Measurements from ENCODE around the gene BCAS1. TPM values are rescaled to one million over a fixed set of nuclear protein-coding genes. Genes with fewer than 3 reads are reported as not detected.

Gene BCAS1
- total RNA-seq, 2 donors from 2014 or later = 2.1 TPM; not detected in 1

- Histone ChIP-seq H3K4me1 (no peaks in the 10 kb centered on the region), H3K4me3 (no peak overlapping the region), H3K9me3 (no peaks in the 10 kb centered on the region), H3K27me3 (no peaks in the 10 kb centered on the region), H3K36me3 (replicated peaks in 1 of 2; ENCODE audit: insufficient read depth in 1 of 2, low read depth in 2 of 2) (no peaks in the 10 kb centered on the region), H3K27ac (no peak overlapping the region)
- no peak for TF ChIP-seq CTCF (IDR thresholded peaks at IDR 0.05)
- no peak for TF ChIP-seq POLR2A (IDR thresholded peaks at IDR 0.05)
- WGBS, 2 donors = 58 to 67% methylated on average over 5 of the region's 5 CpGs
- DNase-seq = no peak
- no peak for ATAC-seq
- intact Hi-C loops (cut with DNase I) = no loop called here
These were observed 31.4 kb downstream of the BCAS1 start for GRCh38 chr20:54038961-54039360.

GRCh38 chr20:54037525-54037924, 32.9 kb downstream of the BCAS1 start:
- H3K36me3 ChIP-seq (replicated peaks in 1 of 2; ENCODE audit: insufficient read depth in 1 of 2, low read depth in 2 of 2) = no peaks in the 10 kb centered on the region
- 0 to 61% methylated on average over 1 of the region's 1 CpG for WGBS, 2 donors

GRCh38 chr20:54029643-54030042, 40.8 kb downstream of the BCAS1 start:
- no peak for DNase-seq
- 78 to 91% methylated on average over 1 of the region's 1 CpG for WGBS, 2 donors
- TF ChIP-seq POLR2A (IDR thresholded peaks at IDR 0.05) (no peak), CTCF (IDR thresholded peaks at IDR 0.05) (no peak)
- no peaks in the 10 kb centered on the region for H3K9me3 ChIP-seq
- no peak overlapping the region for H3K4me3 ChIP-seq
- H3K36me3 ChIP-seq (replicated peaks in 1 of 2; ENCODE audit: insufficient read depth in 1 of 2, low read depth in 2 of 2) = no peaks in the 10 kb centered on the region
- no peaks in the 10 kb centered on the region for H3K4me1 ChIP-seq
- no peak overlapping the region for H3K27ac ChIP-seq
- no peak for ATAC-seq
- H3K27me3 ChIP-seq = no peaks in the 10 kb centered on the region
- intact Hi-C loops (cut with DNase I) = no loop called here

More at GRCh38 chr20:54037525-54037924, 32.9 kb downstream of the BCAS1 start:
- H3K4me3 ChIP-seq = no peak overlapping the region
- no peak for TF ChIP-seq CTCF (IDR thresholded peaks at IDR 0.05)
- TF ChIP-seq POLR2A (IDR thresholded peaks at IDR 0.05) = no peak
- intact Hi-C loops (cut with DNase I) = no loop called here
- H3K27me3 ChIP-seq = no peaks in the 10 kb centered on the region
- H3K27ac ChIP-seq = no peak overlapping the region
- DNase-seq = no peak
- H3K4me1 ChIP-seq = no peaks in the 10 kb centered on the region
- no peak for ATAC-seq
- no peaks in the 10 kb centered on the region for H3K9me3 ChIP-seq

- H3K4me1 ChIP-seq = no peaks in the 10 kb centered on the region
- no peak for DNase-seq
- H3K27ac ChIP-seq = no peak overlapping the region
- no peak for TF ChIP-seq CTCF (IDR thresholded peaks at IDR 0.05)
- TF ChIP-seq POLR2A (IDR thresholded peaks at IDR 0.05) = no peak
- no peak overlapping the region for H3K4me3 ChIP-seq
- 63 to 76% methylated on average over 5 of the region's 5 CpGs for WGBS, 2 donors
- no peaks in the 10 kb centered on the region for H3K9me3 ChIP-seq
- no peaks in the 10 kb centered on the region for H3K36me3 ChIP-seq (replicated peaks in 1 of 2; ENCODE audit: insufficient read depth in 1 of 2, low read depth in 2 of 2)
- no peaks in the 10 kb centered on the region for H3K27me3 ChIP-seq
- intact Hi-C loops (cut with DNase I) = no loop called here
- ATAC-seq = no peak
These were observed 41.2 kb downstream of the BCAS1 start for GRCh38 chr20:54029176-54029575.

- H3K9me3 ChIP-seq = no peaks in the 10 kb centered on the region
- no peak overlapping the region for H3K4me3 ChIP-seq
- H3K36me3 ChIP-seq (replicated peaks in 1 of 2; ENCODE audit: insufficient read depth in 1 of 2, low read depth in 2 of 2) = no peaks in the 10 kb centered on the region
- WGBS, 2 donors = 73 to 80% methylated on average over 19 to 22 of the region's 22 CpGs
- no peaks in the 10 kb centered on the region for H3K4me1 ChIP-seq
- DNase-seq (no peak), ATAC-seq (no peak)
- intact Hi-C loops (cut with DNase I) = no loop called here
- H3K27ac ChIP-seq = no peak overlapping the region
- no peaks in the 10 kb centered on the region for H3K27me3 ChIP-seq
- TF ChIP-seq CTCF (IDR thresholded peaks at IDR 0.05) = no peak
- TF ChIP-seq POLR2A (IDR thresholded peaks at IDR 0.05) = no peak
These were observed 42.0 kb downstream of the BCAS1 start for GRCh38 chr20:54028276-54029011.

Data from body of pancreas (tissue), 4 donors.